T-cell (primary cell): ENCODE results near the gene HPS1. TPM values are rescaled to one million over a fixed set of nuclear protein-coding genes. Genes with fewer than 3 reads are reported as not detected.

ENCODE experiments used
- ATAC-seq, 4 experiments: fragments of 200-7000 bp in 3 of 4; fragments of 150-1000 bp in 1 of 4; cut with Tn5 transposase; replicated peaks in 1 of 4; 1 replicate in 3 of 4; 2 replicates in 1 of 4; pipeline ENCODE4 v1.10.0; 2021; ENCODE audit warnings: moderate library complexity in 3 of 4, mild to moderate bottlenecking in 2 of 4, moderate number of reproducible peaks in 1 of 4
- CTCF ChIA-PET, 2 donors: fragments of 300-600 bp; sonication (Branson Sonifier 250); formaldehyde crosslinking; loops; one replicate each; lab custom pipeline; 2022; ENCODE audit warnings: antibody characterized with exemption in 2 of 2; lab: Charles Lee
- POLR2A ChIA-PET, 2 donors: fragments of 300-600 bp; sonication (Branson Sonifier 250); formaldehyde crosslinking; loops; one replicate each; lab custom pipeline; 2022; ENCODE audit warnings: antibody characterized with exemption in 2 of 2; lab: Charles Lee
- DNase-seq, 35 experiments: peaks; one replicate each; pipeline versions ENCODE4 v3.0.0 to v3.0.0-alpha.2; 2013 to 2023
- H3K27ac ChIP-seq: one replicate; pipeline ENCODE4 v1.5.1; 2013; ENCODE audit warnings: low read length
- H3K27me3 ChIP-seq, 2 experiments: replicated peaks in 1 of 2; 1 replicate in 1 of 2; 2 replicates in 1 of 2; pipeline versions ENCODE4 v1.6.1 to v1.7.0; 2013; ENCODE audit warnings: low read length in 1 of 2, mixed read lengths in 1 of 2; ENCODE audit not compliant: control insufficient read depth in 2 of 2, insufficient read depth in 2 of 2; ENCODE audit errors: extremely low read depth in 1 of 2
- H3K36me3 ChIP-seq, 2 donors: 1 replicate in 1 of 2; 2 replicates in 1 of 2; pipeline versions ENCODE4 v1.6.1 to v1.7.0; 2013; ENCODE audit warnings: low read length in 1 of 2; ENCODE audit not compliant: control insufficient read depth in 2 of 2, insufficient read depth in 1 of 2; ENCODE audit errors: extremely low read depth in 1 of 2
- H3K4me1 ChIP-seq, 2 experiments: 1 replicate in 1 of 2; 2 replicates in 1 of 2; pipeline versions ENCODE4 v1.6.1 to v1.7.0; 2013; ENCODE audit warnings: low read length in 2 of 2, mixed read lengths in 1 of 2; ENCODE audit not compliant: insufficient read depth in 2 of 2, control insufficient read depth in 1 of 2; ENCODE audit errors: extremely low read depth in 1 of 2
- H3K4me3 ChIP-seq, 2 donors: 1 replicate in 1 of 2; 2 replicates in 1 of 2; pipeline versions ENCODE4 v1.5.1 to v1.7.0; 2013; ENCODE audit warnings: mild to moderate bottlenecking in 2 of 2, low read length in 1 of 2, moderate library complexity in 1 of 2; ENCODE audit not compliant: control insufficient read depth in 1 of 2; ENCODE audit errors: extremely low read depth in 1 of 2
- H3K9me3 ChIP-seq: 2 replicates; pipeline ENCODE4 v1.7.0; 2013
- H3K27ac Mint-ChIP-seq, 2 donors: one replicate each; pipeline ENCODE4 v1.8.0; 2020 to 2021; ENCODE audit warnings: mild to moderate bottlenecking in 2 of 2, mixed read lengths in 2 of 2
- H3K27me3 Mint-ChIP-seq, 2 donors: one replicate each; pipeline ENCODE4 v1.8.0; 2021 to 2022; ENCODE audit warnings: mixed read lengths in 2 of 2
- H3K36me3 Mint-ChIP-seq: one replicate; pipeline ENCODE4 v1.8.0; 2021; ENCODE audit warnings: mixed read lengths
- H3K4me1 Mint-ChIP-seq, 3 donors: one replicate each; pipeline ENCODE4 v1.8.0; 2020 to 2022; ENCODE audit warnings: mixed read lengths in 3 of 3, mild to moderate bottlenecking in 1 of 3
- H3K4me3 Mint-ChIP-seq, 3 donors: one replicate each; pipeline ENCODE4 v1.8.0; 2020 to 2022; ENCODE audit warnings: mild to moderate bottlenecking in 3 of 3, mixed read lengths in 3 of 3, moderate library complexity in 3 of 3
- H3K9me3 Mint-ChIP-seq, 3 donors: one replicate each; pipeline ENCODE4 v1.8.0; 2020 to 2022; ENCODE audit warnings: mixed read lengths in 3 of 3
- WGBS: methylation state at CpG from one replicate; pipeline ENCODE4 v1.1.5; 2013; ENCODE audit warnings: missing lambda C conversion rate; ENCODE audit not compliant: insufficient coverage; 5-methylcytosine and 5-hydroxymethylcytosine counted together
- total RNA-seq, 35 experiments: library from RNA in 6 of 35; stranded (reverse) in 6 of 35; fragments of 120-200 nt in 1 of 35; gene quantifications; one replicate each; pipeline versions ENCODE4 v1.2.1 to v1.2.4 and lab custom pipeline; 2013 to 2026

HPS1 gene
- total RNA-seq, 5 donors from 2014 or later (not counting 1 experiment from before 2014, with no cell fraction given), result 74.7 to 99.3 (median 92.7) TPM

DNA sequence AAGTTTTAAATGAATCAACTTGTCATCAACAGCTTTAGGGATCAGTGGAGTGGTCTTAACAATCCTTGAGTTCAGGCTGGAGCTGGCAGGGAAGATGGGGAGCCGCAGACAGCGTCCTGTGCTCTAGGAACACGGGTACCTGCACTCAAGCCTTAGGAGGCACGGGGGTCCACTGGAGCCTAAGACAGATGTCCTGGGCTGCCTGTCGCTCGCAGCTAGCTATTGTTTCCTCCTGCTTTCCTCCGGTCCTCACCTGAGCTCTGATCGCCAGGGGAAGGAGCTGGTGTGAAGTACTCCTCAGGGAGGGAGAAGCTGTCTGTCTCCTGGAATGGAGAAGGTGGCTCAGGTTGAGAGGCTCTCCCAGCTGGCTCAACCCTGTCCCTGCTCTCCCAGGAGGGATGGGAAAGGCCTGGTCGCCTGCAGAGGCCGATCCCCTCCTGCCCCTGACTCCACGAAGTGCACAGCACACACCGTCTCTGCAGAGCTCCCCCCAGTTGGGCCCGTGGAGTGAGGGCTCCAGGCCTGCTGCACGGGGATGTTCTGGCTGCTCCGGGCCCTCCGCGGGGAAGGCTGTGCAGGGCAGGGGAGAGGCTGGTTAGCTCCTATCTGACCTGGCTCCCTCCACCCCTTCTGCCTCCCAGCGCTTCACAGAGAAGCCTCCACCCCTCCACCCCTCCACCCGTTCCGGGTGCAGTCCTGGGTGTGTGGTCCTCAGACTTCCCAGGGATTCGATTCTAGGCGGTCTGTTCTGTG is 17.2 kb downstream of the HPS1 start:
- Histone ChIP-seq H3K27ac (no peak overlapping the region), H3K27me3 (no peaks in the 10 kb centered on the region), H3K4me3 (no peak overlapping the region), H3K9me3 (no peaks in the 10 kb centered on the region), H3K4me1 (no peaks in the 10 kb centered on the region), H3K36me3 (peaks cover 8 to 76% of the 10 kb centered on the region in 2 donors)
- H3K4me3 Mint-ChIP-seq, result no peak overlapping the region
- 98% methylated on average over 18 of the region's 22 CpGs for WGBS
- POLR2A ChIA-PET, result no interaction called here
- CTCF ChIA-PET, result no interaction called here
- ATAC-seq (no peak), DNase-seq (no peak)
- H3K27me3 Mint-ChIP-seq, result no peaks in the 10 kb centered on the region
- peaks cover 40% of the 10 kb centered on the region for H3K36me3 Mint-ChIP-seq
- no peak overlapping the region for H3K27ac Mint-ChIP-seq
- H3K9me3 Mint-ChIP-seq, result peaks cover 0 to 5% (median 2%) of the 10 kb centered on the region in 3 donors
- H3K4me1 Mint-ChIP-seq, result no peaks in the 10 kb centered on the region

DNA sequence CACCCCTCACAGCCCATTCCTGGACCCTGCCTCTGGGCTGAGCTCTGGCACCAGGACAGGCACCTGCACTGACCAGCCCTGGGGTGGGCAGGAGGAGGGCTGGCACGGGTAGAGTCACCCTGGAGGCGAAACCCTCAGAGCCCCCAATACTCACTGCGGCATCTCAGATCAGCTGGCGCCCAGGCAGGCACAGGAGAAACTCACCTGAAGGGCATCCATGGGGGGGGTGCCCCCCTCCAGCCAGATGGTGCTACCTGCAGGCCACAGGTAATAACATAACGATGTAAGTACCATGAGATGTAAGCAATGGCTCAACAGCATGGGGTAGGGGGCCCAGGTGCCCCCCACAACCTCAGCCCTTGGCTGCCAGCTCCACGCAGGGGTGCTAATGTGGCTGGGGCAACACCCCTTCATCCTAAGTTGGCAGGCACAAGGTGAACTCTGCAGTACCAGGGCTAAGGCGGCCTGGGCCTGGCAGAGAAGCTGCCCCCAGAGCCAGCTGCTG is 19.7 kb downstream of the HPS1 start:
- no peak for DNase-seq
- Histone ChIP-seq H3K36me3 (peaks cover 8 to 76% of the 10 kb centered on the region in 2 donors), H3K4me1 (no peaks in the 10 kb centered on the region), H3K9me3 (no peaks in the 10 kb centered on the region), H3K4me3 (no peak overlapping the region), H3K27me3 (no peaks in the 10 kb centered on the region), H3K27ac (no peak overlapping the region)
- no peak for ATAC-seq
- Mint-ChIP-seq H3K9me3 (no peaks in the 10 kb centered on the region), H3K4me3 (no peak overlapping the region), H3K36me3 (peaks cover 27% of the 10 kb centered on the region), H3K4me1 (no peaks in the 10 kb centered on the region), H3K27ac (no peak overlapping the region), H3K27me3 (no peaks in the 10 kb centered on the region)
- POLR2A ChIA-PET, result no interaction called here
- 100% methylated on average over 1 of the region's 7 CpGs for WGBS
- CTCF ChIA-PET, result interaction anchor here in 1 of 2 donors (0.6 kb wide), 1 partner anchor 14 kb away, joined by 3 read pairs; no protein-coding TSS in a partner anchor

DNA sequence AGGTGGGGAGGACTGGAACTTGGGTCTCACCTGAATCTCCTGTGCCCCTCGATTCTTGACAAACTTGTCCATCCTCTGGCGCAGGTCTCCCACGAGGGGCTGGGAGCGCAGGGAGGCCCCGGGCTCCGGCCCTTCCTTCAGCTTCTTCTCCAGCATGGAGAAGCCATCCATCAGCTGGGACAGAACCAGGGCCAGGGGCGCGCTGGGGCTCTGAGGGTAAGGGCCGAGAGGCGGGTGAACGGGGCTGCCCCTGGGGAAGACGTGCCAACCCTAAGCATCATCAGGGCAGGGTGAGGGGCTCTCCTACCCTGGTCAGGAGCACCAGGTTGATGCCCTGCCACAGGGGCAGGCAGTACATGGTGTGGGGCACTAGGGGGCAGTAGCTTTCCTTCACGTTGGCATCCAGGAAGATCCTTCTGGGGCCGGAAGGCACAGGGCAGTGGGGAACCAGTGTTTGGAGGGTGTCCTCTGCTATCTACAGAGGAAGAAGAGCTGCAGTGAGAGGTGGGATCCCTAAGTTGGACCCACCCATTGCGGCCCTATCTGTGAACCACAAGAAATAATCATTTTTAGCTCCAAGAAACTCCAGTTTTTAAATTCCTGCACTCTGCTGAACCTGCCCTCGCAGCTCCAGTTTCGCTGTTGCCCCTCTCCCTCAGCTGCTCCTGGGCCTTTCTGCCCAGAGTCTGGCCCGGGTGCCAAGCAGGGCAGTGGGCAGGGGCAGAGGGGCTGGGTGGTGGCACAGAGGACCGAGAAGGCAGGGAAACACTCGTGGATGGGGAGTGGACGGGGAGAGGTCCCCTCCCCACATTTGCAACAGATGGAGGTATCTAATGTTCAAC is 21.0 kb downstream of the HPS1 start:
- Mint-ChIP-seq H3K27ac (no peak overlapping the region), H3K4me3 (no peak overlapping the region), H3K27me3 (no peaks in the 10 kb centered on the region), H3K4me1 (no peaks in the 10 kb centered on the region), H3K36me3 (peaks cover 22% of the 10 kb centered on the region), H3K9me3 (no peaks in the 10 kb centered on the region)
- DNase-seq (peak in 27 of 35 experiments; percentile 7 to 64 (median 33)), ATAC-seq (peak; percentile 61 to 71 (median 66))
- no peaks in the 10 kb centered on the region for H3K4me1 ChIP-seq
- ChIA-PET POLR2A (no interaction called here), CTCF (interaction anchor here (0.5 to 1.4 kb wide), 9 partner anchors 9 to 266 kb away, joined by 3 to 9 read pairs (median 3); no protein-coding TSS in a partner anchor)
- peaks cover 11 to 64% of the 10 kb centered on the region in 2 donors for H3K36me3 ChIP-seq
- whole genome bisulfite sequencing, result 92% methylated on average over 16 of the region's 21 CpGs
- H3K9me3 ChIP-seq, result no peaks in the 10 kb centered on the region
- no peak overlapping the region for H3K4me3 ChIP-seq
- no peaks in the 10 kb centered on the region for H3K27me3 ChIP-seq
- H3K27ac ChIP-seq, result no peak overlapping the region

DNA sequence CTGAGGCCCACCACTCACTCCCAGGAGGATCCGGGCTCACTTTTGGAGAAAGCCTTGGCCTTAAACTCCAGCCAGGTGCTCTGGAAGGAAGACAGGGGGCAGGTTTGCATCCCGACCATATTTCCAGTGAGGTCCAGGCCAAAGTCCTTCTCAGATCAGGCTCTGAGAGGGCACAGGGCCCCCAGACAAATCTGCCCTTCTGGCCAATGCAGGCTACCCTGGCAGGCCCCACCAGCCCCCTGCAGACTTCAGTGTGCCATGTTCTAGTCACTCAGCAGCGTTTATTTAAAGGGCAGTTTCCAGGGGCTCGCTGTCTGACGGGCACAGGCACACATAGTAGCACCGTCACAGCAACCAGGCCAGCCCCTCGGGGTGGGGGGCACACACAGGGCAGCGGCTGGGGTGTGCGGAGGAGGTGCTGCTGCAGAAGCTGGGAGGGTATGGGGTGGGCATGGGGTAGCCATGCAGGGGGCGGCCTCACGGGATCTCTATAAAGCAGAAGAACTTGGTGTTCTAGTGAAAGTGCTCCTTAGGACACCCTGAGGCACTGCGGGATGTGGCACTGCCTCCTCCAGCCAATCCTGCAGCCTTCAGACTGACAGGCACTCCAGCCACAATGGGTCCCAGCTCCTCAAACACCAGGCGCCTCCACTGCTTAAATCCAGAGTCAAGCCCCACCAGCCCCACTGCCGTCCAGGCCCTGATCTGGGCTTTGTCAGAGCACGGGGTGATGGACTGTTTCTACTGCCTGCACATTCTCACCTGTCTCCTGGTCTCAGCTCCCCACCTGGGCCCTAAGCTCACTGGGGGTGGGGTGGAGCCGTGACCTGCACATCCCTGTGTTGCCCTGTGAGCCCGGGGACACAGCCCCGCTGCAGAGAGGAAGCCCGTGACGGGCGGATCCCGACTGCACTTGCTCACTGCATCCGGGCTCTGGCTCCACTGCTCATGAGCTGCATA is 22.2 kb downstream of the HPS1 start:
- ATAC-seq (no peak), DNase-seq (no peak)
- Mint-ChIP-seq H3K27ac (no peak overlapping the region), H3K9me3 (no peaks in the 10 kb centered on the region), H3K4me1 (no peaks in the 10 kb centered on the region), H3K27me3 (no peaks in the 10 kb centered on the region), H3K36me3 (peaks cover 20% of the 10 kb centered on the region), H3K4me3 (no peak overlapping the region)
- Histone ChIP-seq H3K4me3 (no peak overlapping the region), H3K9me3 (no peaks in the 10 kb centered on the region), H3K36me3 (peaks cover 9 to 58% of the 10 kb centered on the region in 2 donors), H3K27ac (no peak overlapping the region), H3K27me3 (no peaks in the 10 kb centered on the region), H3K4me1 (no peaks in the 10 kb centered on the region)
- WGBS, result 96% methylated on average over 13 of the region's 23 CpGs
- CTCF ChIA-PET, result interaction anchor here (0.5 to 1.4 kb wide), 6 partner anchors 10 to 157 kb away, joined by 3 to 9 read pairs (median 3); partner anchors contain the start of gene LOXL4 (in 1 of the 2)
- POLR2A ChIA-PET, result no interaction called here

DNA sequence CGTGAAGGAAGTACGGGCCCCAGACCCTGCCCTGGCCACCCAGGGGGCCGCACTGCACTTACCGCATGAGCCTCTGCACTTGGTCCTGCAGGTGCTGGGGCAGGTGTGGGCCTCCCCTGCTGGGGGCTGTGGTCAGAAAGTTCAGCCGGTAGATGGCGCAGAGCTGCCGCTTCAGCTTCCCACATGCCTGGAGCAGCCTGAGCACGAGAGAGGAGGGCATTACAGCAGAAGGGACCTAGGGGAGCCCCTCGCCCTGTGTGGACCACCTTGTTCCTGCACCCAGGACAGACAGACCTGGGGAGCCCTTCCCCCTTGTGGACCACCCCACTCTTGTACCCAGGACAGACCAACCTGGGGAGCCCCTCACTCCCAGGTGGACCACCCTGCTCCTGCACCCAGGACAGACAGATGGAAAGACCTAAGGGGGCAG is 23.0 kb downstream of the HPS1 start:
- peaks cover 27% of the 10 kb centered on the region for H3K36me3 Mint-ChIP-seq
- no peak overlapping the region for H3K27ac Mint-ChIP-seq
- H3K36me3 ChIP-seq, result peaks cover 10 to 62% of the 10 kb centered on the region in 2 donors
- DNase-seq (no peak), ATAC-seq (no peak)
- H3K4me3 Mint-ChIP-seq, result no peak overlapping the region
- H3K4me1 Mint-ChIP-seq, result no peaks in the 10 kb centered on the region
- no peak overlapping the region for H3K4me3 ChIP-seq
- WGBS, result 94% methylated on average over 7 of the region's 9 CpGs
- H3K27ac ChIP-seq, result no peak overlapping the region
- no peaks in the 10 kb centered on the region for H3K9me3 ChIP-seq
- ChIA-PET CTCF (interaction anchor here in 1 of 2 donors (0.6 kb wide), 1 partner anchor 156 kb away, joined by 3 read pairs; the partner anchor contains the start of gene LOXL4), POLR2A (no interaction called here)
- H3K4me1 ChIP-seq, result no peaks in the 10 kb centered on the region
- H3K9me3 Mint-ChIP-seq, result no peaks in the 10 kb centered on the region
- no peaks in the 10 kb centered on the region for H3K27me3 ChIP-seq
- H3K27me3 Mint-ChIP-seq, result no peaks in the 10 kb centered on the region
